Measurements from ENCODE around the gene ZNF175.

ZNF175 gene

GRCh38 chr19:51565583-51565982 lies 5.5 kb upstream of the ZNF175 start:
- H3K27ac ChIP-seq: no peak overlapping the region
- no peak for DNase-seq
- no peak overlapping the region for H3K4me3 ChIP-seq (ENCODE audit: low read depth, low read length)
- H3K27me3 ChIP-seq (ENCODE audit: insufficient read depth, low read depth, severe bottlenecking): peaks cover 77% of the 10 kb centered on the region
- H3K36me3 ChIP-seq: no peaks in the 10 kb centered on the region
- TF ChIP-seq CTCF (IDR thresholded peaks at IDR 0.05; ENCODE audit: low read depth, low read length): no peak
- H3K9me3 ChIP-seq (ENCODE audit: severe bottlenecking): peaks cover 5% of the 10 kb centered on the region

GRCh38 chr19:51566489-51567100 lies 4.5 kb upstream of the ZNF175 start:
- peaks cover 69% of the 10 kb centered on the region for H3K27me3 ChIP-seq (ENCODE audit: insufficient read depth, low read depth, severe bottlenecking)
- no peak overlapping the region for H3K4me3 ChIP-seq (ENCODE audit: low read depth, low read length)
- no peak for DNase-seq
- H3K36me3 ChIP-seq: no peaks in the 10 kb centered on the region
- TF ChIP-seq CTCF (IDR thresholded peaks at IDR 0.05; ENCODE audit: low read depth, low read length): no peak
- peaks cover 5% of the 10 kb centered on the region for H3K9me3 ChIP-seq (ENCODE audit: severe bottlenecking)
- H3K27ac ChIP-seq: no peak overlapping the region

- H3K27me3 ChIP-seq (ENCODE audit: insufficient read depth, low read depth, severe bottlenecking): peaks cover 60% of the 10 kb centered on the region
- no peak for DNase-seq
- no peak for TF ChIP-seq CTCF (IDR thresholded peaks at IDR 0.05; ENCODE audit: low read depth, low read length)
- H3K9me3 ChIP-seq (ENCODE audit: severe bottlenecking): peaks cover 5% of the 10 kb centered on the region
- H3K36me3 ChIP-seq: no peaks in the 10 kb centered on the region
- no peak overlapping the region for H3K4me3 ChIP-seq (ENCODE audit: low read depth, low read length)
- no peak overlapping the region for H3K27ac ChIP-seq
Observed at GRCh38 chr19:51567583-51567982, 3.5 kb upstream of the ZNF175 start.

GRCh38 chr19:51568456-51568855 lies 2.6 kb upstream of the ZNF175 start:
- peaks cover 5% of the 10 kb centered on the region for H3K36me3 ChIP-seq
- DNase-seq: no peak
- no peak overlapping the region for H3K27ac ChIP-seq
- no peak overlapping the region for H3K4me3 ChIP-seq (ENCODE audit: low read depth, low read length)
- H3K9me3 ChIP-seq (ENCODE audit: severe bottlenecking): peaks cover 5% of the 10 kb centered on the region
- peaks cover 57% of the 10 kb centered on the region for H3K27me3 ChIP-seq (ENCODE audit: insufficient read depth, low read depth, severe bottlenecking)
- TF ChIP-seq CTCF (IDR thresholded peaks at IDR 0.05; ENCODE audit: low read depth, low read length): no peak

DNA sequence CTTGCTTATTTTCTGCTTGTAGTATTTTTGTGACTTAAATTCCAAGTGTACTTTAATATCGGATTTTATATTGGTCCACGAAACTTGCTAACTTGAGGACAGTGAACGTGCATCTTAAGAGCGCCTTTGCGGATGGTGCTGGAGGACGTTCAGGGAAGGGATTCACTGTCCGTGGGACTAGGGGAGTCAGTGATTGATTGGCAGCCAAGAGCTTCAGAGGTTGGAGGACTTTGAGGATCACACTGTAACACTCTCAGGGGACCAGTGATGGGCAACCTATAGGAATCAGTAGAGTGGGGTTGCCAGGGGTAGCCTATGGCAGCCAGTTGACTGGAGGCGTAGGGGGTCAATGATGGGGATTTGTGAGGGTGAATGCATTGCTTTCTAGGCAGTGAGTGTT lies 516 bp downstream of the ZNF175 start:
- Histone ChIP-seq H3K4me3 (ENCODE audit: low read depth, low read length) (peak overlapping the region; percentile 62), H3K9me3 (ENCODE audit: severe bottlenecking) (peaks cover 5% of the 10 kb centered on the region), H3K27me3 (ENCODE audit: insufficient read depth, low read depth, severe bottlenecking) (peaks cover 25% of the 10 kb centered on the region), H3K27ac (no peak overlapping the region), H3K36me3 (peaks cover 18% of the 10 kb centered on the region)
- TF ChIP-seq CTCF (IDR thresholded peaks at IDR 0.05; ENCODE audit: low read depth, low read length): no peak
- DNase-seq: no peak

DNA sequence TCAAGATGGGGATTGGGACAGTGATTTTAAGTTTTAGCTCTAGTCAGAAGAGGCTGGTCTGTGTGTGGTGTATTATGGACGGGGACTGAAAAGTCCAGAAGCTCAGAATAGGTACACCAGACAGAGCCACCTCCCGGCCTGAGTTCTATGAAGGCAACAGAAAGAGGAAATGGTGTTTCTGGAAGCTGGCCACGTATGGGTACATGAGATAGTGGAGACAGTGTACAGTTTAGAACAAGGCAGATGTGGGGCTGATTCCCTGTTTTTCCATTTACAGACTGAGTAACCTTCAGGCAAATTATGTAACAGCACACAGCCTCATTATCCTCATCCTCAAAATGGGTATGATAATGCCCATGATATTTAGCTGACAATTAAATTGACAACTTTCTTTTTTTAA lies 1.3 kb downstream of the ZNF175 start:
- H3K27ac ChIP-seq: no peak overlapping the region

More for the DNA sequence above, 1.3 kb downstream of the ZNF175 start:
- Histone ChIP-seq H3K4me3 (ENCODE audit: low read depth, low read length) (no peak overlapping the region), H3K9me3 (ENCODE audit: severe bottlenecking) (peaks cover 5% of the 10 kb centered on the region), H3K27me3 (ENCODE audit: insufficient read depth, low read depth, severe bottlenecking) (peaks cover 19% of the 10 kb centered on the region), H3K36me3 (peaks cover 19% of the 10 kb centered on the region)
- no peak for TF ChIP-seq CTCF (IDR thresholded peaks at IDR 0.05; ENCODE audit: low read depth, low read length)
- DNase-seq: no peak
